SH-SY5Y (cell line): ENCODE data around the gene DIP2C.

ENCODE experiments used
- GATA2 ChIP-seq: IDR thresholded peaks from 2 replicates; pipeline ENCODE4 v1.6.1; 2011; ENCODE audit warnings: mild to moderate bottlenecking, low read depth, low read length
- GATA3 ChIP-seq: IDR thresholded peaks from 2 replicates; pipeline ENCODE4 v1.6.1; 2011; ENCODE audit warnings: low read depth, mild to moderate bottlenecking, low read length, moderate library complexity

DIP2C gene

DNA sequence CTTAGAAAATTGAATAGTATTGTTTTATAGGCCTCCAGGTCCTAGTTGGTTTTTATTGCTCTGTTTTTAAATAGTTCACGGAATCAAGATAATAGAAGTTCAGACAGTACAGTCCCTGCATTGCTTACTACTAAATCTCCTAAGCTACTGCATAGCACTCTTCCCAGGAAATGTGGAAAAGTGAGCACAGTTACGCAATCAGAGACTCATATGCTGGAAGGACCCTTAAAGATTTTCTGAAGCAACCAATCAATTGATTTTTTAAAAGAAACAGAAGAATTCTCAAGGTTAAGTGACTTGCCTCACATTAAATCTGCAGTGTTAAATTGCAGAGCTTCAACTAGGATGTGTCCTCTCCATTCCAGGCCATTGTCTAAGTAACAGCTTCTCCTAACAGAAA lies 23.1 kb upstream of the DIP2C start:
- TF ChIP-seq GATA3 (no peak), GATA2 (no peak)

DNA sequence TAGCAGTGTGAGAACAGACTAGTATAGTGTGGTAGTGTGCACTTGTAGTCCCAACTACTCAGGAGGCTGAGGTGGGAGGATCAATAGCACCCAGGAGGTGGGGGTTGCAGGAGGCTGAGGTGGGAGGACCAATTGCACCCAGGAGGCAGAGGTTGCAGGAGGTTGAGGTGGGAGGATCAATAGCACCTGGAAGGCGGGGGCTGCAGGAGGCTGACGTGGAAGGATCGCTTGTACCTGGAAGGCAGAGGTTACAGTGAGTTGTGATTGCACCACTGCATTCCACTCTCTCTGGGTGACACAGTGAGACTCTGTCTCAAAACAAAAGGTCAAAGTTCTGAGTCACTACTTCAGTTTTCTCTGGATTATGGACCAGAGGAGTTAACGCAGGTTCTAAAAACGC lies 22.6 kb upstream of the DIP2C start:
- no peak for TF ChIP-seq GATA3

DNA sequence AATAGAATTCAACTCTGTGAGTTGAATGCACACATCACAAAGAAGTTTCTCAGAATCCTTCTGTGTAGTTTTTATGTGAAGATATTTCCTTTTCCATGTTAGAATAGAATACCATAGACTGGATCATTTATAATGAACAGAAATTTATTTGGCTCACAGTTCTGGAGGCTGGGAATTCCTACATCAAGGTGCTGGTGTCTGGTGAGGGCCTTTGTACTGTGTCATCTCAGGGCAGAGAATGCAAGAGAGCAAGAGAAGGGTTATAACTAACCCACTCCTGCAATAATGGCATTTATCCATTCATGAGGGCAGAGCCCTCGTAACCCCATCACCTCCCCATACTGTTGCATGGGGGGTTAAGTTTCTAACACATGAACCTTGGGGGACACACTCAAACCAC lies 18.4 kb upstream of the DIP2C start:
- no peak for TF ChIP-seq GATA3
- no peak for TF ChIP-seq GATA2

DNA sequence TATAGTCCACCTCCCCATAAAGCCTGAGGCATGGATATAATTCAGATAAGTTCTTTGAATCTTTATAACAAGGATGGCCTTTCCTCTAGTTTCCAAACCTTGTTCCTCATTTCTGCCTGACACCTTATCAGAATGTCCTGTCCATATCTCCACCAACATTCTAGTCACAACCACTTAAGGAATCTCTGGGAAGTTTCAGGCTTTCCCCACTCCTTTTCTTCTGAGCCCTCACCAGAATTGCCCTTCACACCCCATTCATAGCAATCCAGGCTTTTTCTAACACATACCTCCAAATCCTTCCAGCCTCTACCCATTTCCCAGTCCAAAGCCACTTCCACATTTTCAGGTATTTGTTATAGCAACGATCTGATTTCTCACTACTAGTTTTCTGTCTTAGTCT lies 18.0 kb upstream of the DIP2C start:
- no peak for TF ChIP-seq GATA3
- TF ChIP-seq GATA2 = no peak

DNA sequence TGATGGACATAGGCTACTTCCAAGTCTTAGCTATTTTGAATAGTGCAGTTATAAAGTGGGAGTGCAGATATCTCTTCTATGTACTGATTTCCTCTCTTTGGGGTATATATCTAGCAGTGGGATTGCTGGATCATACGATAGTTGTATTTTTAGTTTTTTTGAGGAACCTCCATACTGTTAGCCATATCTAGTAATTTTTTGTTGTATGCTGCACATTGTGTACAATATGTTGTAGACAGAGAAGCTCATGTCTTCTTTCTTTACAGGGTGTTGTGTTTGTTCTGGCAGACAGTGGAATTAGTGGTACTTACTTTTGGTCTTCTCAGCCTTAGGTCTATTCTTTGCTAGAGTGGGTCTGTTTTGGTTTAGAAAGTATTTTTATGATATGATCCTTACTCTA lies 13.7 kb upstream of the DIP2C start:
- TF ChIP-seq GATA2 = no peak

DNA sequence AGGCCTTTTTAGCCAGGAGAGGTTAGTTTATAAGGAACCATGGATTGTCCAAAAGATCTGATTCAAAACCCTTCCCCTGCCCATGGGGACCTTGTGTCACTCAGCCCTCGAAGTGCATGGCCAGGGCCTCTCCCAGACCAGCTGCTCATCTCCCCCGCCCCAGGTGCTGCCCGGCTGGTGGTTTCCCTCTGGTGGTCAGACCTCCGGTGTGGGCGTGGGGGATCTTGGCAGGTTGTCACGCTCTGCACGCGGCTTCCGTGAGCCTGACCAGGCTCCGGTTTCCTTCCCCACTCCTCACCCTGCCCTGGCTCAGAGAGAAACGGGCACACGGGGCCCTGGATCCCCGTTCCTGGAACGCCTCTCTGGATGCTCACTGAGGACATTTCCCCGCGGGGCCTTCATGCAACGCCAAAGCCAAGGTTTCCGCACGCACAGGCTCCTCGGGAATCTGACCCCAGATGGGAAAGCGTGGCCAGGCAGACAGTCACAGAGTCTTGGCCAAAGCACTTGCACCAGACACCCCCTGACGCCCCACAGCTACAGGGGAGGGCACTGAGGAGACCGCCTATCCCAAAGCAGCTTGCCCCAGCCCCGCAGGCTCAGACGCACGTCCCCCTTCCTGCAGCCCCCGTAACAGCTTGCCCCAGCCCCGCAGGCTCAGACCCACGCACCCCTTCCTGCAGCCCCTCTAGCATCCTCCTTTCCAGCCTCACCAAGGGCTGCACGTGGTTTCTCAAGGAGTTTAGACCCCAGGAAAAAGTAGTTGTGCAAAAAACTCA lies 7.8 kb upstream of the DIP2C start:
- no peak for TF ChIP-seq GATA2
- TF ChIP-seq GATA3 = no peak

DNA sequence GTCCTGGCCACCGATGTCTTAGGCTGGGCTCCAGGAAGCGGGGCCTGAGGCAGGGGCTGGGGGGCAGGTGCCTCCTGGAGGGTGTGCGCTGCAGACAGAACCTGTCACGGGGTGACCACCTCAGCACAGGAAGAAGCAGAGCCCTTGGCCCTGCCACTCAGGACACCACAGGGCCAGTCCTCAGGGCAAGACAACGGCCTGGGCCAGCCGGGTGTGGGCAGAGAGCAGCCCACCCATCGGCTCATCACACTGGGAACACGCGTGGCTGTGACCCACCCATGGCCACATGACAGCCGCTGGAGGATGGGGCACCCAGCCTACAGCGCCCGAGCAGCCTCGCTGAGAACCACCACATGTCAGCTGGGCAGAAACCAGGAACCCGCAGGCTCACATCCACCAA lies 5.9 kb upstream of the DIP2C start:
- TF ChIP-seq GATA3 (no peak), GATA2 (no peak)

DNA sequence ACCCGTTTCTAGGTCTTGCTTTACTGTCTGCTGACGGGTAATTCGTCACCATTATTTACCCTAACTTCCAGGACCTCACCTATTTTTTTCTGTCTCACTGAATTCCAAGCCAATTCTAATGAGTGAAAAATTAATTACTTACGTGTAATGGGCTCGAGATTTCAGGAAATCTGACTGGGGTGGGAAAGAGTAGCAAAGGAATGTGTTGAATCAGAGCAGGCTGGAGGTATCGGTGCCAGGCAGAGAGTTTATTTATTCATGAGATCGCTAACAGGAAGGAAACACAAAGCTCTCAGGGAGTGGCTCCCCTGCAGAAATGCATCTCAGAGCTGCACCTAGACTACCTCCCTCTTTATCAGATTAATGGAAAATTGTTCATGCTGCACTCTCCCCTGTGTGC lies 4.0 kb upstream of the DIP2C start:
- TF ChIP-seq GATA2 = no peak
- no peak for TF ChIP-seq GATA3

DNA sequence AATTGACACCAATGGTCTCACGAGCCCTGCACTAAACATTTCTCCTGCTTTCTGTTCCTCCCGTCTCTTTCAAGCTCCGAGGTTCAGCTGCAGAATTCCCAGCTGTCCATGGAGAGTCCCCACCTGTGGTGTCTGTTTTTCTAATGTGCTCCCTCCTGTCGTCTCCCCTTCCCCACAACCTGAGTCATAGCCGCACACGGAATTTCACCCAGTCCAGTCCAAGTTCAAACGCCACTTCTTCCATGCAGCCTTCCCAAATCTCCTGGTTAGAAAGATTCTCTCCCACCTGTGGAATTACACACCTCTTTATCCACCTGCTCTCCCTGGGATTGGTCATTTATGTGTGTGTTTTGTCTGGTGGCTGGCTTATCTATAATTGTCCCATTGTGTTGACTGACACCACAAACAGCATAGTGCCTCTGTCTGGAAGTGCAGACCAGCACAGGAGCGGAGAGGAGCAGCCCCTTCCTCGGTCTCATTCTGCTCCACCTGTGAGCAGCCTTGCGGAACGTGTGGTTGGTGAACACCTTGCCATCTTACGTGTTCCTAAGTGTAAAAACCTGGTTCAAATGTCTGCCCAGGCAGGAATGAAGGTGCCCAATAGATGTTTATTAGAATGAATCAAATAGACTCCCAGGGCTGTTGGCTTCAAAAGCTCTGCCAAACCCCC lies 3.3 kb upstream of the DIP2C start:
- no peak for TF ChIP-seq GATA3
- no peak for TF ChIP-seq GATA2

DNA sequence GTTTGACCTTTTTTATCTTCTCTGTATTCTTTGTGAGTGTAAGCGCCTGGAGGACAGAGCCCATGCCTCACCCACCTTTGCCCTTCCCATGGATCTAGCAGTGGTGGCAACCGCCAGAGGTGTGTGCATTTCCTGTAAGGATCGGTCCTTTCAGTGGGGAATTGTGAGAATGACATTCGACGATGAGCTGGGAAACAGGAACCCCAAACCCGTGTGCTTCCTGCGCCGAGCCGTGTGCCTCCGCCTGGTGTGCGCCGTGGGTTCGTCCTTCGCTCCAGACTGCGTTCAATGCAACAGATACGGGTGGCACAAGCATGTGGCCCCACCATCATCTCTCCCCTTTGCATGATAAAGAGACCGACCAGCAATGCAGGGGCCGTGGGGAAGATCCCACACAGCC lies 1.7 kb upstream of the DIP2C start:
- TF ChIP-seq GATA2 (no peak), GATA3 (no peak)

DNA sequence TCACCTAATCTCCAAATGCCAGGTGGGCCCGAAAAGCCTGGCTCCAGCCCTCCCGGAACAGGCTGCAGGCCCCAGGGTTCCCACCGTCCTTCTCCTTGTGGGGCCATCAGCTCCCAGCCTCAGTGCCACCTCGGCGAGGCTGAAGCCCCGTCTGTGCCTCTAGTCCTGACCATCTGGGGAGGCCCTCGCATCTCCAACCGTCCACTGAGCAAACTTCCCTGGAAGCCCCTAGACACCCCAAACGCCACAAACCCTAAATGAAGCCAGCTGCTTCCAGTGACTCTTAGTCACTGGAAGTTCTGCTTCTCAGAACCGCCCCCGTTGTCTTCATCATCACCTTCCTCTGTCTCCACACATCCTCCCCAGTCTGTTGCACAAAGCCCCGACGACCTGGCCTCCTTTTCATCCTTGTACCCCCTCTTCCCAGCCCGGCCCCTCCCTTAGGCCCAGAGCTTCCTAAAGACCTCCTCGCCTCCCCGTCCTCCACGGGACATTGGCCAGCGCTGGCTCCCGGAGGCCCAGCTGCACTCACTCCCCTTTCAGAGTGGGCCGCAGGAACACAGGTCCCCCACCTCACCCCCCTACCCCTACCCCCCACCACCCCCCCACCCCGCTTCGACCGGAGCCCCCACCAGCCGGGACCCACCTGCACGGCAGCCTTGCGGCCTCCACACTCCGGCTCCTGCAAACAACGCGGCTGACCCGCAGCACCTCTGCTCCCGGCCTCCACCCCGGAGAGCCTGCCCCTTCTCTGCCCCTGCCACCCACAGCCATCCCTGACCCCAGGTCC lies 1.1 kb upstream of the DIP2C start:
- TF ChIP-seq GATA3 (no peak), GATA2 (no peak)

DNA sequence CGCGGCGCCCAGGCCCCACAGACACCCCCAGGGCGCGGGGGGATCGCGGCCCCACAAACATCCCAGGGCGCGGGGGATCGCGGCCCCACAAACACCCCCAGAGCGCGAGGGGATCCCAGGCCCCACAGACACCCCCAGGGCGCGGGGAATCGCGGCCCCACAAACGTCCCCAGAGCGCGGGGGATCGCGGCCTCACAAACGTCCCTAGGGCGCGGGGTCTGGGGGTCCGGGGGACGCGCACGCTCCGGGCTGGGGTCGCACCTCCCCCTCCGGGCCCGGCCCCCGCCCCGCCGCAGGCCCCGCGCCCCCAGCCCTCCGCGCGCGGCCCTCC lies 382 bp downstream of the DIP2C start:
- TF ChIP-seq GATA3 = no peak
- TF ChIP-seq GATA2 = no peak

DNA sequence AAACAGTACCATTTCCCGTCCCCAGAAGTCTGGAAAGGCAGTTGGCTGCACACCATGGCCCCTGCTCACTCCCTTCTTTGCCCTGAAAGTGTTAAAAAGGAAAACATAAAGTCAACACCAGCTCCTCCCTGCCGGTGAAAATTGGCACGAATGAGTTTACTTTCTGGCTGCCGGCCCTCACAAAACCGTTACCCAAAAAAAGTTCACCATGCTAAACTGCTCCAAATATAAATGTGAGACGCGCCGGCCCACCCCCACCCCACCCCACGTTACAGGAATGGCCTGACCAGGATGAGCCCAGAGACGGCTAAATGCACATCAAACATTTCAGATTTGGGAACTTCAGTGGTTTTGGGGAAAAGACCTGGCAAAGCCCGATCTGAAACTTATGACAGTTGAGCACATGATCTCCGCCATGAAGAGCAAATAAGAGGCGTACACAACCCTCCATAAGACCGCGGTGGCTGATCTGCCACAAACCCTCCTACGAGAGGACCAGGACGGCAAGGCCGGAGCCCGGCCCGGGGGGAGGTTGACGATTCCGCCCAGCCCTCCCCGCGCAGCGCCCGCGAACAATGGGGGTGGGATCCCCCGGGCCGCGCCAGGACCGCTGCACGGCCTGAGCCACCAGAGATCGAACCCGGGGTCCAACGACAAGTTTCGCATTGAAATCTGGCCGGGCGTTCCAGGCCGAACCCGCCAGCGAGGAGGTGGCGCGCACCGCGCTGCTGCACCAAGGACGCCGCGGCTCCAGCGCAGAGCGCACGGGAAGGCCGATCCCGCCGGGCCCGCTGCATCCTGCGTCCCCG lies 952 bp downstream of the DIP2C start:
- TF ChIP-seq GATA2 = no peak
- no peak for TF ChIP-seq GATA3

DNA sequence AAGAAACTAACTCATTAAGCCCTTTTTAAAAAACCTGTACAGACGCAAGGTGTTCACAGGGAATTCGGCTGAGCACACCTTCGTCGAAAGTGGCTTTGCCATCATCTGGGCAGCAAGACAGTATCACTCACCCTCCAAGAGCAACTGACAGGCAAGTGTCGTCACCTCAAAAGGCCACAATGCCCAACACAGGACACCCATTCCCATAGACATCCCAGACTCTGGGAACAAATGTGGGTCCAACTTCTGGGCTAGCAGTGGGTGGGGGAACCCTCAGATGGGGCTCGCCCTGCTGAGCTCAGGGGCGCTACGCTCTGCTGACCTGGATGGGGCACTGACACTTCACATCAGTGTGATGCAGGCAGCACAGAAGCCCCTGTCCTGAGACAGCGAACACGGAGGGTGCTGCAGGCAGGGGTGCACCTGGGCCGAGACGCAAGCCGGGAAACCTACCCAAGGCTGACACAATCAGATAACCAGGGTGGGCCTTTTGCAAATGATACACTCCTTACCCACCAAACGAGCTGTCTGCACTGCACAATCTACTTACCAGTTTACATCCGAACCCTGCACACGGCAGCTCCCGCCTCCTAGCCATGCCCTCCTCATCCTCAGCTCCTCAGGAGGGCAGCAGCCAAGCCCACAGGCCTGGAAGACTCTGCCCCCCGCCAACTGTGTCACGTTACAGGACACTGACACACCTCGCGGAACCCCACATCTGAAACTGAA lies 1.7 kb downstream of the DIP2C start:
- TF ChIP-seq GATA3 (no peak), GATA2 (no peak)
